PC-3 (cell line): ENCODE results near the gene CFAP410. TPM values are rescaled to one million over a fixed set of nuclear protein-coding genes. Genes with fewer than 3 reads are reported as not detected.

Source experiments
- ATAC-seq: fragments of 200-7000 bp; cut with Tn5 transposase; 2 replicates; pipeline ENCODE4 v1.9.1; 2020; ENCODE audit warnings: mild to moderate bottlenecking, moderate library complexity
- BruUV-seq: library from RNA; stranded (reverse); fragments of 400-500 nt; replicated peaks from 2 replicates; lab custom pipeline; 2021; lab: Mats Ljungman, UMichigan
- CTCF ChIA-PET: fragments of 300-600 bp; sonication (Branson Sonifier 250); formaldehyde crosslinking; loops from one replicate; lab custom pipeline; 2022; ENCODE audit warnings: antibody characterized with exemption; lab: Charles Lee
- POLR2A ChIA-PET: fragments of 300-600 bp; sonication (Branson Sonifier 250); formaldehyde crosslinking; loops from one replicate; lab custom pipeline; 2022; ENCODE audit warnings: antibody characterized with exemption; ENCODE audit not compliant: unreplicated experiment; lab: Charles Lee
- DNase-seq: peaks from one replicate; pipeline ENCODE4 v3.0.0-alpha.2; 2015
- H2AFZ ChIP-seq: fragments of 300-600 bp; sonication (generic); 2 replicates; pipeline ENCODE4 v1.6.0; 2016; ENCODE audit warnings: antibody characterized with exemption, low read length
- H3F3A ChIP-seq: fragments of 300-600 bp; sonication (generic); one replicate; pipeline ENCODE4 v1.6.0; 2017; ENCODE audit warnings: antibody characterized with exemption, low read length, control low read depth, mild to moderate bottlenecking; ENCODE audit not compliant: unreplicated experiment
- H3K27ac ChIP-seq: fragments of 300-600 bp; sonication (generic); 2 replicates; pipeline ENCODE4 v1.5.1; 2016; ENCODE audit warnings: mild to moderate bottlenecking, low read length
- H3K27me3 ChIP-seq: fragments of 300-600 bp; sonication (generic); 2 replicates; pipeline ENCODE4 v1.6.1; 2016; ENCODE audit warnings: low read length, mixed read lengths
- H3K36me3 ChIP-seq: fragments of 300-600 bp; sonication (generic); 2 replicates; pipeline ENCODE4 v1.6.1; 2016; ENCODE audit warnings: low read depth, mixed run types, low read length, mixed read lengths
- H3K4me1 ChIP-seq: fragments of 300-600 bp; sonication (generic); 2 replicates; pipeline ENCODE4 v1.5.1; 2016; ENCODE audit warnings: low read length; ENCODE audit not compliant: insufficient read depth
- H3K4me2 ChIP-seq: fragments of 300-600 bp; sonication (generic); 2 replicates; pipeline ENCODE4 v1.6.0; 2016; ENCODE audit warnings: low read length
- H3K4me3 ChIP-seq: fragments of 300-600 bp; sonication (generic); 2 replicates; pipeline ENCODE4 v1.5.1; 2016; ENCODE audit warnings: mild to moderate bottlenecking, low read length, mixed read lengths
- H3K79me2 ChIP-seq: fragments of 300-600 bp; sonication (generic); 2 replicates; pipeline ENCODE4 v1.6.1; 2017; ENCODE audit warnings: low read length, mixed read lengths
- H3K9ac ChIP-seq: fragments of 300-600 bp; sonication (generic); 2 replicates; pipeline ENCODE4 v1.6.0; 2016; ENCODE audit warnings: mild to moderate bottlenecking, low read length
- H3K9me2 ChIP-seq: fragments of 300-600 bp; sonication (generic); replicated peaks from 2 replicates; pipeline ENCODE4 v1.6.1; 2016; ENCODE audit warnings: mixed run types, low read length, mixed read lengths
- H3K9me3 ChIP-seq: fragments of 300-600 bp; sonication (generic); 2 replicates; pipeline ENCODE4 v1.6.1; 2016; ENCODE audit warnings: low read length, mixed read lengths
- H4K20me1 ChIP-seq: fragments of 300-600 bp; sonication (generic); 2 replicates; pipeline ENCODE4 v1.6.1; 2016; ENCODE audit warnings: low read length, mixed read lengths
- CTCF ChIP-seq: fragments of 300-600 bp; sonication (generic); conservative IDR thresholded peaks from 2 replicates; pipeline ENCODE4 v1.5.1; 2017; ENCODE audit warnings: antibody characterized with exemption, low read depth, mild to moderate bottlenecking, low read length
- EZH2 ChIP-seq: fragments of 300-600 bp; sonication (generic); IDR thresholded peaks from one replicate; pipeline ENCODE4 v1.6.1; 2017; ENCODE audit warnings: antibody characterized with exemption, mild to moderate bottlenecking, low read length; ENCODE audit not compliant: unreplicated experiment
- EZH2phosphoT487 ChIP-seq: fragments of 300-600 bp; sonication (generic); IDR thresholded peaks from 2 replicates; pipeline ENCODE4 v1.6.1; 2018; ENCODE audit warnings: mild to moderate bottlenecking, antibody characterized with exemption, low read length, borderline replicate concordance
- intact Hi-C: fragments of 100-400 bp; cut with micrococcal nuclease; formaldehyde crosslinking; loops from 2 replicates; pipeline ENCODE4 v1.9.0; 2023
- total RNA-seq: library from RNA; depleted of rRNA; stranded (reverse); fragments of >200 nt; gene quantifications from 2 replicates; pipeline ENCODE4 v1.2.3, GENCODE V29; 2014

CFAP410 gene
- total RNA-seq, 1 experiment from 2014 or later: 18.4 TPM

GRCh38 chr21:44318489-44319285, 20.5 kb downstream of the CFAP410 start:
- no TSS peak for BruUV-seq
- CTCF ChIA-PET: no interaction called here

GRCh38 chr21:44317871-44318270, 21.3 kb downstream of the CFAP410 start:
- no peak overlapping the region for H2AFZ ChIP-seq
- H4K20me1 ChIP-seq: no peaks in the 10 kb centered on the region
- no peaks in the 10 kb centered on the region for H3F3A ChIP-seq
- intact Hi-C loops: no loop called here
- no peak overlapping the region for H3K9ac ChIP-seq
- no peak overlapping the region for H3K4me2 ChIP-seq
- DNase-seq (no peak), ATAC-seq (no peak)
- H3K27ac ChIP-seq: no peak overlapping the region
- TF ChIP-seq CTCF (no peak), EZH2phosphoT487 (no peak), EZH2 (no peak)
- POLR2A ChIA-PET: no interaction called here
- H3K79me2 ChIP-seq: no peaks in the 10 kb centered on the region
- no peaks in the 10 kb centered on the region for H3K9me3 ChIP-seq
- CTCF ChIA-PET: no interaction called here
- H3K4me1 ChIP-seq: no peaks in the 10 kb centered on the region
- no TSS peak for BruUV-seq
- H3K27me3 ChIP-seq: no peaks in the 10 kb centered on the region
- H3K4me3 ChIP-seq: no peak overlapping the region
- H3K9me2 ChIP-seq: no peaks in the 10 kb centered on the region
- peaks cover 12% of the 10 kb centered on the region; the same call in 1 of the 2 replicates for H3K36me3 ChIP-seq

More at GRCh38 chr21:44318489-44319285, 20.5 kb downstream of the CFAP410 start:
- POLR2A ChIA-PET: no interaction called here
- no peaks in the 10 kb centered on the region for H3K9me3 ChIP-seq
- ATAC-seq: no peak
- no peak overlapping the region for H3K4me3 ChIP-seq
- H3K4me1 ChIP-seq: no peaks in the 10 kb centered on the region
- H3K79me2 ChIP-seq: no peaks in the 10 kb centered on the region
- H3K27me3 ChIP-seq: no peaks in the 10 kb centered on the region
- no peak for DNase-seq
- H4K20me1 ChIP-seq: no peaks in the 10 kb centered on the region
- intact Hi-C loops: no loop called here
- TF ChIP-seq EZH2phosphoT487: no peak
- no peak for TF ChIP-seq CTCF
- no peak for TF ChIP-seq EZH2
- no peak overlapping the region for H3K27ac ChIP-seq
- H3K9me2 ChIP-seq: no peaks in the 10 kb centered on the region
- H3K36me3 ChIP-seq: peaks cover 10% of the 10 kb centered on the region; the same call in 1 of the 2 replicates
- H3K9ac ChIP-seq: no peak overlapping the region
- no peaks in the 10 kb centered on the region for H3F3A ChIP-seq
- H2AFZ ChIP-seq: no peak overlapping the region
- H3K4me2 ChIP-seq: no peak overlapping the region

- no peak overlapping the region for H3K4me2 ChIP-seq
- ATAC-seq: no peak
- ChIA-PET CTCF (no interaction called here), POLR2A (no interaction called here)
- H3K79me2 ChIP-seq: no peaks in the 10 kb centered on the region
- no peaks in the 10 kb centered on the region for H3K9me3 ChIP-seq
- H3K27me3 ChIP-seq: no peaks in the 10 kb centered on the region
- intact Hi-C loops: no loop called here
- H3K9ac ChIP-seq: no peak overlapping the region
- no peak overlapping the region for H3K4me3 ChIP-seq
- no peak for TF ChIP-seq CTCF
- TF ChIP-seq EZH2phosphoT487: no peak
- TF ChIP-seq EZH2: no peak
- BruUV-seq: no TSS peak
- no peak for DNase-seq
- H3K27ac ChIP-seq: no peak overlapping the region
- H2AFZ ChIP-seq: no peak overlapping the region
- H3K9me2 ChIP-seq: no peaks in the 10 kb centered on the region
- no peaks in the 10 kb centered on the region for H3F3A ChIP-seq
- no peaks in the 10 kb centered on the region for H3K4me1 ChIP-seq
- H4K20me1 ChIP-seq: no peaks in the 10 kb centered on the region
- H3K36me3 ChIP-seq: peaks cover 16% of the 10 kb centered on the region; the same call in 1 of the 2 replicates
These were observed 21.9 kb downstream of the CFAP410 start for GRCh38 chr21:44317241-44317782.
